Thoracic aorta (tissue), 2 donors: Measurements from ENCODE around the gene CEBPB. TPM values are rescaled to one million over a fixed set of nuclear protein-coding genes. Genes with fewer than 3 reads are reported as not detected.

Experiments used
- ATAC-seq: fragments of 150-250 bp; one replicate; pipeline ENCODE4 v1.8.0; 2017; ENCODE audit warnings: low read depth; ENCODE audit not compliant: insufficient number of reproducible peaks, low FRiP score
- DNase-seq: peaks from one replicate; pipeline ENCODE4 v3.0.0-alpha.2; 2020; ENCODE audit warnings: low spot score
- H3K27ac ChIP-seq, 2 donors: fragments of 200-600 bp; sonication (generic); 1 replicate in 1 of 2; 2 replicates in 1 of 2; pipeline ENCODE4 v1.5.1; 2016; ENCODE audit warnings: mild to moderate bottlenecking in 2 of 2, moderate library complexity in 2 of 2
- H3K27me3 ChIP-seq: fragments of 200-600 bp; sonication (generic); replicated peaks from 2 replicates; pipeline ENCODE4 v1.6.0; 2016; ENCODE audit warnings: mild to moderate bottlenecking; ENCODE audit not compliant: insufficient read depth
- H3K36me3 ChIP-seq: fragments of 200-600 bp; sonication (generic); one replicate; pipeline ENCODE4 v1.5.1; 2016
- H3K4me1 ChIP-seq, 2 donors: fragments of 200-600 bp; sonication (generic); 1 replicate in 1 of 2; 2 replicates in 1 of 2; pipeline versions ENCODE4 v1.5.1 to v1.6.0; 2016; ENCODE audit warnings: low read depth in 2 of 2, mild to moderate bottlenecking in 1 of 2; ENCODE audit not compliant: control insufficient read depth in 1 of 2
- H3K4me3 ChIP-seq: fragments of 200-600 bp; sonication (generic); 2 replicates; pipeline ENCODE4 v1.5.1; 2016; ENCODE audit warnings: mild to moderate bottlenecking
- H3K9me3 ChIP-seq: fragments of 200-600 bp; sonication (generic); 2 replicates; pipeline ENCODE4 v1.5.1; 2016
- CTCF ChIP-seq: fragments of 200-600 bp; sonication (generic); IDR thresholded peaks from one replicate; pipeline ENCODE4 v1.5.1; 2019; ENCODE audit warnings: antibody characterized with exemption
- total RNA-seq, 2 donors: library from RNA; depleted of rRNA; stranded (reverse); fragments of >200 nt; gene quantifications; one replicate each; pipeline versions ENCODE4 v1.1.0 to v1.2.3, GENCODE V29; 2016

Gene CEBPB
- total RNA-seq, 2 donors from 2014 or later = 113 to 255 TPM

- peaks cover 8 to 20% of the 10 kb centered on the region in 2 donors for H3K4me1 ChIP-seq
- no peaks in the 10 kb centered on the region for H3K9me3 ChIP-seq
- no peak overlapping the region for H3K4me3 ChIP-seq
- H3K36me3 ChIP-seq = no peaks in the 10 kb centered on the region
- H3K27ac ChIP-seq = no peak overlapping the region
- ATAC-seq (no peak), DNase-seq (no peak)
- TF ChIP-seq CTCF = no peak
- H3K27me3 ChIP-seq = no peaks in the 10 kb centered on the region
These were observed 39.6 kb downstream of the CEBPB start for GRCh38 chr20:50230184-50230583.

- H3K9me3 ChIP-seq = no peaks in the 10 kb centered on the region
- no peaks in the 10 kb centered on the region for H3K36me3 ChIP-seq
- no peaks in the 10 kb centered on the region for H3K27me3 ChIP-seq
- H3K4me3 ChIP-seq = no peak overlapping the region
- ATAC-seq (no peak), DNase-seq (no peak)
- no peak for TF ChIP-seq CTCF
- no peak overlapping the region for H3K27ac ChIP-seq
- H3K4me1 ChIP-seq = peaks cover 3 to 12% of the 10 kb centered on the region in 2 donors
These were observed 40.4 kb downstream of the CEBPB start for GRCh38 chr20:50230871-50231560.

DNA sequence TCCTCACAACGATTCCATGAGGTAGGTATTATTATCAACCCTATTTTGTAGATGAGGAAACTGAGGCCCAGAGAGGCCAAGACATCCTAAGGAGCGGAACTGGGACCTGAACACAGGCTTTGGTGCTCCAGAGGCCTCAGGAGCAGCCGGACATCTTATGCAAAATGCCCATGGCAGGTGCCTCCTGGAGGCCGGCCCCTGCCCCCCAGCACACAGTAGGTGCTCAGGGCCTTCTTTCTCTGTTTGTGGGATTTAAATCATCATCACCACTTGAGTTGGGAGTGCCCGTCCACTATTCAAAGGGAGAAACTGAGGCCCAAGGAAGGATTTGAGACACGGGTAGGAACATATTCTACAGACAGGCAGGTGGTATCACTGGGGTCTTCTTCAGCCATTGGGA, 41.2 kb downstream of the CEBPB start:
- Histone ChIP-seq H3K9me3 (no peaks in the 10 kb centered on the region), H3K27ac (no peak overlapping the region), H3K36me3 (no peaks in the 10 kb centered on the region), H3K4me1 (peaks cover 0 to 4% of the 10 kb centered on the region in 2 donors), H3K27me3 (no peaks in the 10 kb centered on the region), H3K4me3 (no peak overlapping the region)
- DNase-seq (no peak), ATAC-seq (no peak)
- TF ChIP-seq CTCF = no peak

DNA sequence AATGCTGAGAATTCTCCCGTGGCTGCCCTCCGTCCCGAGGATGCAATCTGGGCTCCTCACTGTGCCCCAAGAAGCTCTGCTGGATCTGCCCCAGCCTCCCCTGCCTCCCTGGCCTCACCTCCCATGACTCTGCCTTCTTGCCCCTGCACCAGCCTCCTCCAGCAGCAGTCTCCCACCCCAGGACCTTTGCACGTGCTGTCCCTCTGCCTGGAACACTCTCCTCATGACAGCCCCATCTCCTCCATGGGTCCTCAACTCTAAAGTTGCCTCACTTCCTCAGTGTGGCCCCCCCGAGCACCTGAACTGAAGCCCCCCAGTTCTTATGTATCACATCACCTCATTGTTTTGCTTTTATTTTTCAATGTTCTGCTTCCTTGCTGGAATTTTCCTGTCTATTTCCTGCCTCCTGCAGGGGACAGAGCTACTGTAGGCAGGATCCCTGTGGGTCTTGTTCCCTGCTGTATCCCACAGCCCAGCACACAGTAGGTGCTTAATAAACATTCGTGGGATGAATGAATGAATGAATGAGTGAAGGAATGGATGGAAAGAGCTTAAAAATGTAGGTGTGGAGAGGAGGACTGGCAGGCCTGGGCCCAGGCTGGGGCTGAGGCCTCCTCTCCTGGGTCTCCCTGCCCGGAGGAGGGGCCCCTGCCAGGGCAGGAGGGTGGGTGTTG, 42.2 kb downstream of the CEBPB start:
- H3K36me3 ChIP-seq = no peaks in the 10 kb centered on the region
- no peaks in the 10 kb centered on the region for H3K27me3 ChIP-seq
- TF ChIP-seq CTCF = no peak
- no peaks in the 10 kb centered on the region for H3K4me1 ChIP-seq
- H3K27ac ChIP-seq = no peak overlapping the region
- no peaks in the 10 kb centered on the region for H3K9me3 ChIP-seq
- ATAC-seq (no peak), DNase-seq (no peak)
- no peak overlapping the region for H3K4me3 ChIP-seq

DNA sequence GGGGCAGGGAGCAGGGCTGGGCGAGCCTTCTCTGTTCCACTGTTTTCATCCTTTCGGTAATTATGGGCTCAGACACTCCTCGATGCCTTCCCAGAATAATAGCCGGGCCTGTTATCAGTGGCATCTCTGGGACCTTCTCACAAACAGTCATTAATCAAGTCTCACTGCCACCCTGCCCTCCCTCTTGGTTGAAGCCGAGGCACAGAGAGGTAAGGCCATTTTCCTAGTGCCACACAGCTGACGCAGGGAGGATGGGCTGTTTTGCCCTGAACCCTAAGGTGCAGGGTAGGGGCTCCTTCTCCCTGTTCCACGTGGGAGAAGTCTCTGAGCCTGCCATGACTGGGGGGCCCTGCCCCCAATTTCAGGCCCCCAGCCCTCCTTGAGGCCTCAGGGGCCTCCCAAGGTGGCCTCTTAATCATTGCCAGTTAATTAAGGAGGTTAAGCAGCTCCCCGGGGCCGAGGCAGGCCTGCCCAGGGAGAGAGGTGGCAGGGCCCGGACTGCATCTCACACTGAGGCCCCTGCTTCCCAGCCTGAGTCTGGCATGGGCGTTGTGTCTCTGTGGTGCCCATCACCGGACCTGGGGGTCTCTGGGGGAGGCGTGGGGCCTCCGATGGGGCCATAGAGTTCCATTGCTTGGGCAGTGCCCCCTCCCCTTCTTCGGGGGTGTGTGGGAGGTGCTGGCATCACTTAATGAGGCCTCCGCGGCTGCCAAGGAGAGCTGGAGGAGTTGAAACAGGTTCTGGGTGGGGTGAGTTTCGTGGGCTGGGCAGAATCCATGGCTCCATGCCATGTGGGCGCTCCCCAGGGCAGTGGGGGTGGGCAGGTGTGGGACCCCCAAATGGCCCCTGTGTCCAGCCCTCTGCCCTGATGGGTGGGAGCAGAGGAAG, 42.9 kb downstream of the CEBPB start:
- no peaks in the 10 kb centered on the region for H3K9me3 ChIP-seq
- no peak for TF ChIP-seq CTCF
- no peak for DNase-seq
- no peaks in the 10 kb centered on the region for H3K36me3 ChIP-seq
- H3K27me3 ChIP-seq = no peaks in the 10 kb centered on the region
- ATAC-seq = no peak
- no peaks in the 10 kb centered on the region for H3K4me1 ChIP-seq
- H3K27ac ChIP-seq = no peak overlapping the region
- H3K4me3 ChIP-seq = no peak overlapping the region
